Activated naive CD4-positive, alpha-beta T cell treated with anti-CD3 and anti-CD28 coated beads, Interleukin-2, amount 50 U/mL, for 16 hours (primary cell): ENCODE results near the gene TBC1D22A.

Experiments
- DNase-seq: peaks from one replicate; pipeline ENCODE4 v3.0.0-alpha.2; 2020

TBC1D22A gene

DNA sequence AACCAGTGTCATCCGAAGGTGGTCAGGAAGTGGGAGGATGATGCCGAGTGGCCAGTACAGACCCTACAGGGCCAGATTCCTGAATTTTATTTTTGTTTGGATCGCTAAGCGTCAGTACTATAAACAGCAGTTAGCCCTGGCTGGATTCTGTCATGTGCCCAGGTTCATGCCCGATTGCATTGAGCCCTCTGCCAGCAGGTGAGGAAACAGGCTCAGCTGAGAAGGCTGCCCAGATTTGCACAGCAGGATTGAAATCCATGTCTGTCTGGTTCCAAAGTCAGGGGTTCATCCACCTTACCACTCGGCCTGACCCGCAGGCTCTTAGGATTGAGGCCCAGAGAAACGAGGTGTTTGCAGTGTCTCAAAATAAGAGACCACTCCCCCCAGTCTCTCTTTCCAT, 9.1 kb upstream of the TBC1D22A start:
- DNase-seq, result no peak

- DNase-seq, result no peak
These were observed 8.7 kb upstream of the TBC1D22A start for GRCh38 chr22:46753761-46754109.

DNA sequence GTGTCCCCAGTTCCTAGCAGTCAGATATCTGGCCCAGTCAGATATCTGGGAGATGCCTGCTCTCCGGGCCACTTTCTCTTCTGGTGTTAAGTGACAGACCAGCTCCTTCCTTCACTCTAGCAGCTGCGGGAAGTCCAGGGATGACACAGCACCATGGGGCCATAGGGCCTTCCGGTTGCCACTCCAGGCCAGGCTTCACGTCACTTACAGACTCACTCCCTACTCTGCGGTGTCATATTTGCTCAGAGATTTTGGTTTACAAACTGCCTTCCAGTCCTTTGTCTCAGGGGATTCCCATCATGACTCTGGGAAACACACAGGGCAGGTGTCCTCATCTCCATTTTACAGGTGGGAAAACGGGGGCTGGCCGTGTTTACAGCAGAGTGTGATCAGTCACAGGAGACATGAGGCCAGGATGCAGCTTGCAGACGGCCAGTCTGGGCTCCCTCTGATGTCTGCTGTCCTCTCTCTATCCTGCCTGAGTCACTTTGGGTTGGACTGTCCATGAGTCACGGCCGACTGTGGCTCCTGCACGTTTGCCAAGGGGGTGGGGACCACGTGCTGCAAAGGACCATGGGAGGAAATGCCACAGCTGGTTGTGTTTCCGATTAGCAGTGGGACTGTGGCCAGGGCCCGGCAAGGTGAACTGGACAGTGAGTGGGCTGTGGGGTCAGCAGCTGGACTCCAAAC, 8.2 kb upstream of the TBC1D22A start:
- no peak for DNase-seq

DNA sequence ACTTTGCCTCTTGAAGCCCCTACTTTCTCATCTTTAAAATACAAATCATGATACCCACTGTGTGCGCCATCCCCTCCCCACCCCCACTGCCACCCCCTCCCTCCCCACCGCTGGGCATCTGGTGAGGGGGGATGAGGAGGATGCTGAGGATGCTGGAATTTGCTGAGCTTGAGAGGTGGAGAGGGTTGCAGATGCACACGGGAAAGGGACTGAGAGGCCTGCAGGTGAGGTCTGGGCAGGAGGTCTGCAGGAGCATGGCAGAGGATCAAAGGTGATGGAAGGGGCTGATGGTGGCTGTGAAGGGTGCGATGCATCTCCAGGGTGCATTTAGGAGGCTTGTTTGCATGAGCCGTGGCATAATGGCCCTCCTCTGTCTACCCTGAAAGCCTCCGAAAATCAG, 7.6 kb upstream of the TBC1D22A start:
- DNase-seq, result no peak

GRCh38 chr22:46755525-46755924, 6.9 kb upstream of the TBC1D22A start:
- no peak for DNase-seq

DNA sequence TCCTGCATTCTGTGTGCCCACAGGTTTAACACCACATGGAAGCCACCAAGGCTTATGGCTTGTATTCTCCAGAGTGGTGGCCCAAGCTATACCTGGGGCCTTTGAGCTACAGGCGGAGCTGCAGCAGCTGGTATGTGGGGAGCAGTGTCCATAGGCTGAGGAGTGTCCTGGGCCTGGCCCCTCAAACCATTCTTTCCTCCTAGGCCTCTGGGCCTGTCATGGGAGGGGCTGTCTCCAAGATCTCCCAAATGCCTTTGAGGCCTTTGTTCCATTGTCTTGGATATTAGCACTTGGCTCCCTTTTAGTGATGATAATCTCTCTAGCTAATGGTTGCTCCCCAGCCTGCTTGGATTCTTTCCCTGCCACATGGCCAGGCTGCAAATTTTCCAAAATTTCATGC, 6.4 kb upstream of the TBC1D22A start:
- DNase-seq, result no peak

- DNase-seq, result no peak
These were observed 5.3 kb upstream of the TBC1D22A start for GRCh38 chr22:46757104-46757503.

DNA sequence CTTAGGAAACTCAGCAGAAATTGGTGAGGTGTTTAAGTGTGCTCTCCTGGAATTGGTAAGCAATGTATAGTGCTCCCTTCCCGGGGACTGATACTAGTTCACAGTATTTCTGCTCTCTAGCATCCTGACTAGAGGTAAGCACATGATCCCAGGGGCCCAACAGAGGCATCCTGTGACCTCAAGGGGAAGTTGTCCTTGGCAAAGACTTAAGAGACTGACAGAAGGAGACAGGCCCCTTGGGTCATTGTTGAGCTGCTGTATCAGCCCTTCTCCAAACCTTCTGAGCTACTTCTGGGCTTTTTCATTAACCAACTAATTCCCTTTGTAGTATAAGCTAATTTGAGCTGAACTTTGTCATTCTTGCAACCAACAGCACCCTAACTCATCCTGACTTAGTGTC, 4.3 kb upstream of the TBC1D22A start:
- DNase-seq, result no peak

- DNase-seq, result peak; percentile 44
These were observed 3.6 kb upstream of the TBC1D22A start for GRCh38 chr22:46758867-46759290.

GRCh38 chr22:46761017-46761416, 1.4 kb upstream of the TBC1D22A start:
- no peak for DNase-seq

DNA sequence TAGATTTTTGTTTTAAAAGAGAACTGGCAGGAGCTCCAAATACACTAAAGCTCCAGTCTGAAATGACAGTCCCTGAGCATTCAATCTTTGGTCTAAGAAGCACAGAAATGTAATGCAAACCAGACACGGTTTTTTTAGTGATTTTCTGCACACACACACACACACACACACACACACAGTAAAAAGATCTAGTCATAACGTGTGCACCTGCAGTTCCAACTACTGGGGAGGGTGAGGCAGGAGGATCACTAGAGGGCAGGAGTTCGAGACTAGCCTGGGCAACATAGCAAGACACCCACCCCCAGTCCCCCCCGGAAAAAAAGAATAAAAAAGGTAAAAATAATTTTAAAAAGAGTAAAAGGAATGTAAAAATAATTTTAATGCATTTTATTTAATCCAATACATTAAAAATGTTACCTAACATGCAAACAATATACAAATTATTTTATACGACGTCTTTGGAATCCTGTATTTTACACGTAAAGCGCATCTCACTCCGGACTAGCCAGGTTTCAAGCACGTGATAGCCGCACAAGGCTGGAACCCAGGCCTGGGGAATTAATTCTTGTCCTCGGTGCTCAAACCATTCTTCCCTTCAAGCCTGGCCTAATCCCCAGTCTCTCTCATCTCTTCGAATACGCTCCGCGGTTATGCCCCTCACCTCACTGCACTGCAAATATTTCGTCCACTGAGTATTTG, 762 bp upstream of the TBC1D22A start:
- DNase-seq, result no peak

DNA sequence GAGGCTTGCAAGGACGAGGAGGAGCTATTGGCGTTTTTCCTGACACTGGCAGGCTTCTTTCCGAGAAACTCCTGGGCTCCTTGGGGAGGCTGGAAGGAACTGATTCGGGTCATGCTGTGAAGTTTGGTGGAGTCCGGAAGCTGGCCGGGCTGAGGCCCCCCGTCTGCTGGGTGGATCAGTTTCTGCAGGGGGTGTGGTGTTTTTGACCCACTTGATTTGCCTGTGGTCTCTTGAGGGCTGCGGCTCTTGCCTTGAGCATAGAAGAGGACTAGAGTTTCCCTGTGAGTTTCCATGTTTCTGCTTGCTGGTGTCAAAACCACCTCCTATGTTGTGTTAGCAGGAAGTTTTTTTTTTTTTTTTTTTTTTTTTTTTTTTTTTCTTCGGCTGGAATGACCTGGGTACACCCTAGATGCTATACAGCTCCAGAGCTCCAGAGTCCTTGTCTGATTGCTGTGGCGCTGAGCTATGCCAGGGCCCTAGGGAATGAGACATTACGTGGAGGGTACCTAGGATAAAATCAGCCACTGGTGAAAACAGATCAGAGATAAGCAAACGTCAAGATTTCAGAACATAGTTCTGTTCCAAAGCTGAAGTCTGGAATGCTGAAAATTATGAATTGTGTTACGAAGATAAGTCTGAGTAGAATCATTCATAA, 728 bp downstream of the TBC1D22A start:
- no peak for DNase-seq

GRCh38 chr22:46764140-46764680, 1.8 kb downstream of the TBC1D22A start:
- no peak for DNase-seq

GRCh38 chr22:46764779-46765485, 2.5 kb downstream of the TBC1D22A start:
- DNase-seq, result no peak

- no peak for DNase-seq
These were observed 4.2 kb downstream of the TBC1D22A start for GRCh38 chr22:46766611-46767010.

DNA sequence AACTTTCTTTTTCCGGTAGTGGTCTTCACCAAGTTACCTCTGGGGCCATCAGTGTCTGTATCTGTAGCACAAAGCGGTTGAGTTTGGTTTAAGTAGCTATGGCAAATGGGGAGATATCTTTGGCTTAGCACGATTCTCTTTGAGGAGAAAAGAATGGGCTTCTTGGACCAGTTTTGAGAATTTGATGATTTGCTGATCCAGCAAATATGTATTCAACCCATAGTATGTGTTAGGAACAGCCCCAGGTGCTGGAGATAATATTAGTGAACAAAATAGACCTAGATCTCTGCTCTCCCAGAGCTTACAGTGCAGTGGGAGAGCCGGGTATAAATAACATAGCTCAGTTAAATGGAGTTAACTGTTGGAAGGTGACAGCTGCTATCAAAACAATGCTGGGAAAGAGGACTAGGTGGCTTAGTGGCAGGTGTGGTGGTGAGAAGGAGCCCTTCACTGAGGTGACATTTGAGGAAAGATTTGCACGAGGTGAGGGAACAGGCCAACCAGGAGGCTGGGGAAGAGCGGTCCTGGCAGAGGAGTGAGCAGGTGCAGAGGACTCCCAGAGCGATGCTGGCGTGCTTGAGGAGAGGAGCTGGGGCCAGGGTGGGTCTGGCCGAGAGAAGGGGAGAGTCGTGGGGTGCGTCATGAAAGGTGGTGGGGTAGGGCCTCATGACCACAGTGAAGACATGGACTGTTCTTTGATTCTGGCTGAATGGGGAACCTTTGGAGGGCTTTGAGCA, 5.0 kb downstream of the TBC1D22A start:
- DNase-seq, result no peak

- DNase-seq, result no peak
These were observed 6.8 kb downstream of the TBC1D22A start for GRCh38 chr22:46769191-46769675.

DNA sequence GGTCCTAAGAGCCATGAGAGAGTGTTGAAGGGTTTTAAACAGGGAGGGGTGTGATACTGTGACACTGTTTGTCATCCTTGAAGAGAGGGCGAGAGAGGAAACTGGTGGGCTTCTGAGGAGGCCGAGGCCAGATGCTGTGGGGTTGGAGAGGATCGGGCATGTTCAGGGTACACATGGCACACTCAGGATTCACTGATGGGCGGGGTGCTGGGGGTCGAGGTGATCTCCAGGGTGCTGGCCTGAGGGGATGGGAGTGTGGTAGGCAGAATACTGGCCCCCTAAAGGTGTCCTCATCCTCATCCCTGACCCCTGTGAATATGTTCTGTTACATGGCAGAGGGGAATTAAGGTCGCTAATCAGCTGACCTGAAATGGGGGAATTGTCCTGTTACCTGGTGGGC, 7.3 kb downstream of the TBC1D22A start:
- no peak for DNase-seq

GRCh38 chr22:46770151-46770641, 7.7 kb downstream of the TBC1D22A start:
- no peak for DNase-seq

DNA sequence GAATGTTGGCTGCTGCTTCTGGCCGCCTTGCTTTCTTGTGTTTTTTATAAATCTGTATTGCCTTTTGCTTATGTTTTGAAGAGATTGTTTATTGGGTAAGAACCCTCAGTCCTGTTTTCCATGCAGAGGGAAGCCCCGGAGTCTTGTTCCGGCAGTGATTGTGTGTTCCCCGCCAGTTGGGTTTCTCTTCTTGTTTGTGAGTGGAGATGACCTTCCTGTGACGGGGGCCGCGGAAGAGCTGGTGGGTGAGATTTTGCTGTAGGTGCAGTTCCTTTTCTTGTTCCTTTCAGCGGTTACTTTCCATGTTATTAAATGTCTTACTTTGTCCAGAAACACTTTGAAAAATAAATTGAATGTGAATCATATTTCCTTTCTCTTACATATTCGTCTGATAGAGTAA, 8.3 kb downstream of the TBC1D22A start:
- DNase-seq, result no peak

DNA sequence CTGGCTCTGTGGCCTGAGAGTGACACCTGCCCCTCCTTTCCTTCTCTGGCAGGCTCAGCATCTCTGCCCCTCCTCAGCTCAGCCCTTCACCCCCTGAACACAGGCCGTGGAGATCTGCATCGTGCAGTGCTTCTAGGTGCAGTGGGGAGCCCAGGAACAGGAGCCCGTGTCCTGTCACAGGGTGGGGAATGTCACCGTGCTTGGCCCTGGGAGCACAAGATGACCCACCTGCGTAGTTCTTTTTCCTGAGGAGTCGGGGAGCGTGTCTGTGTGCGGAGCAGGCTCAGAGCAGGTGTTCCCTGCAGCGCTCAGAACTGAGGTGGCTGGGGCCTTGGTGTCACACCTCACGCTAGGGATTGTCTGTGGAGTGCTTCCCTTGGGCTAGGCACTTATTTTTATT, 10.6 kb downstream of the TBC1D22A start:
- no peak for DNase-seq

- no peak for DNase-seq
These were observed 12.0 kb downstream of the TBC1D22A start for GRCh38 chr22:46774253-46774979.
